ENCODE data around the gene CAPN7.

The CAPN7 gene

GRCh38 chr3:15295506-15295905 is 89.5 kb downstream of the CAPN7 start:
- DNase-seq: no peak

DNA sequence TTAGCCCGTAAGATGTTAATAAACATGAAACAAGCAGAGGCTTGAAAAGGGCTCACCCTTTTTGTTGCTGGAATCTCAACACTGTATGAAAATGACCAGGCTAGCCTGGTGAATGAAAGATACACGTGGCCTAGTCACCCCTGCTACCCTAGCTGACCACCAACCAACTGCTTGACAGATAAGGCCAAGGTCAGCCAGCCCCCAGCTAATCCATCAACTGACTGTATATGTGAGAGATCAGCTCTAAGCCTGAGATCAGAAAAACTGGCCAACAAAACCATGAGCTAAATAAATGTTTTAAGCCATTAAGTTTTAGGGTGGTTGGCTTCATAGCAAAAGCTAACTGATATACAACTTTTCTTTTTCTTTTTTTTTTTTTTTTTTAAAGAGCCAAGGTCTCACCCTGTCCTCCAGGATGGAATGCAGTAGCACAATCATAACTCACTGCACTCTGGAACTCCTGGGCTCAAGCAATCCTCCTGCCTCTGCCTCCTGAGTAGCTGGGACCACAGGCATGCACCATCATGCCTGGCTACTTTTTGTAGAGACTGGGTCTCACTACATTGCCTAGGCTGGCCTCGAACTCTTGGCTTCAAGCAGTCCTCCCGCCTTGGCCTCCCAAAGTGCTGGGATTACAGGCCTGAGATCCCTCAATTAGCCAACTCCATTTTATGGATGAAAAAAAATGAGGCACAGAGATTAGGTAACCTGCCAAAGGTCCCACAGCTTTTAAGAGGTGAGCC is 91.7 kb downstream of the CAPN7 start:
- no peak for DNase-seq

DNA sequence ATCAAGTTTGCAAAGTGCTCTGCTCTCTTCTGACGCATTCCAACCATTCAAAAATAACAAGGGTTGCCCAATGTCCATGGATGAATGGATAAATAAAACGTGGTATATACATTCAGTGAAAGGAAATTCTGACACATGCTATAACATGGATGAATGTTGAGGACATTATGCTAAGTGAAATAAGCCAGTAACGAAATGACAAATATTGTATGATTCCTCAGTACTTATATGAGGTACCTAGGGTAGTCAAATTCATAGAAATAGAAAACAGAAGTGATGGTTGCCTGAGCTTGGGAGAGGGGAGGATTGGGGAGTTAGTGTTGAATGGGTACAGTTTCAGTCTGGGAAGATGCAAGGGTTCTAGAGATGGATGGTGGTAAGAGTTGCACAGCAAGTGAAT is 92.5 kb downstream of the CAPN7 start:
- no peak for DNase-seq

DNA sequence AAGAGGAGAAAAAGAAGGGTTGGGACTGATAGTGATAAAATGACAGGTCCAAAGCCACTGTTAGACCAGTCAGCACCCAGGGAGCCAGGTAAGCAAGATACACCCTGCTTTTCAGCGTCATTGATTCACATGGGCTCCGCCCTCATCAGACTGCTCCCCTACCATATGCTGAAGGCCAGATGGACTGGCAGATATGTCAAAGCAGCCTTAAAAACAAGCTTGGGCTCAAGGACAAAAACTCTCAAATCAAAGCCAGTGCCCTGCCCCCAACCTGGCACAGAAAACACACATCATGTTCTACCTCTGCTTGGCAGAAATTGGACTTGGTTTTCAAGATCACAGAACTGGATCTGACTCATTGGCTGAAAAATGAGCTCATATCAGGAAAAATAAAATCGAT is 93.0 kb downstream of the CAPN7 start:
- no peak for DNase-seq

GRCh38 chr3:15300323-15301078 is 94.5 kb downstream of the CAPN7 start:
- DNase-seq: no peak

DNA sequence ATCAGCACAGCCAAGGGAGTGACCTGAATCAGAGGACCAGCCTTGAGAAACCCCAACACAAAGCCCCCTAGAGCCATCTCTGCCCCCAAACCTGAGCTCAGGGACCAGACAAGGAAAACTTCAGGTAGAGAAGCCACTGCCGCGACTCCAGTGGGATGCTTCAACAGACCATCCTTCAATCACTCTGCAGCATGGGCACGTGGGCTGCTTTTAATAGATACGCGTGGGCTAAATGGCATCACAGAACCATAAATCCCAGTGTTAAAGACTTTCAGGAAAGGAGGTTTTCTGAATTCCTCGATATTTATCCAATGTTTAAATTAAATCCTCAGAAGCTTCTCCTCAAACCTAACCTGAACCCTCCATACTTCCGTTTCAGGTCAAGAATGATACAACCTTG is 95.7 kb downstream of the CAPN7 start:
- no peak for DNase-seq

Measured in right kidney (tissue), 1 donor.